ENCODE measurements around the gene LHFPL2.
A peak's percentile ranks its signal among the peaks of the same experiment; 100 is the strongest.
"Not testable (repeated sequence)": the region's sequence is repeated elsewhere in the genome, so short reads cannot be mapped to it uniquely, and the experiment has no call there.

Gene LHFPL2

DNA sequence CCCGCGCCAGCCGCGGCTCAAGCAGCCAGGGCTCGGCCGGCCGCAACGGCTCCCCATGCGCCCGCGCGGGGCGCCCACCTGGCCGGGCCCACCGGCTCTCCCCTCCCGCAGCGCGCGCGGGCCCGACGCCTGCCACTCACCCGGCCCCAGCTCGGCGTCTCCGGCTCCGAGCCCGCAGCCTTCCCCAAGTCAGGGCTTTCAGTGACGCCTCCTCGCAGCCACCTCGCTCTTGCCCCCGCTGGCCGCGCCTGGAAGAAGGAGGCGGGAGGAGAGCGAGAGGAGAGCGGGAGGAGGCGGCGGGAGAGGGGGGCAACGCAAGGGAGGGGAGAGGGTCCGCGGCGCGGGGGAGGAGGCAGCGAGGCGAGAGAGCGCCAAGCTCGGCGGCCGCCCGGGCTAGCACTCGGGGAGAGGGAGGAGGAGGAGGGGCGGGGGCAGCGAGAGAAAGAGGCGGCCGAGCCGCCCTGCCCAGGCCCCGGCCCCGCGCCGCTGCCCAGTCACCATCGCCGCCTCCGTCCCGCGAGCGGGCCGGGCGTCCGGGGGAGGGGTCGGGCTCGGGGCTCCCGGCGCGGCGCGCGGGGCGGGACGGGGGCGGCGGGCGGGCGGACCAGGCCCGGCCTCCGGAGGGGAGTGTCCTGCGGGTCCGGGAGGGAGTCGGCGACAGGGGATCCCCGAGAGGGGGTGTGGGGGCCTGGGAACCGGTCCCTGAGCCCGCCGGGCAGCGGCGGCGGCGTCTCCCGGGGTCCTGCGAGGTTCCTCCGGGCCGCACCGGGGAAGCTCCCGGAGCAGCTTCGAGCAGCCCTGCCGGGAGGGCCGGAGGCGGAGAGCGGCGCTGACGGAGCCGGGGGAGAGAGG, at the start of gene LHFPL2:
Gene LHFPL2, minus strand, starts transcription at position 414 of the 852 bp plus-strand sequence. CDS start 138,559 bp downstream, outside the sequence.
- peak; percentile 95 for DNase-seq

DNA sequence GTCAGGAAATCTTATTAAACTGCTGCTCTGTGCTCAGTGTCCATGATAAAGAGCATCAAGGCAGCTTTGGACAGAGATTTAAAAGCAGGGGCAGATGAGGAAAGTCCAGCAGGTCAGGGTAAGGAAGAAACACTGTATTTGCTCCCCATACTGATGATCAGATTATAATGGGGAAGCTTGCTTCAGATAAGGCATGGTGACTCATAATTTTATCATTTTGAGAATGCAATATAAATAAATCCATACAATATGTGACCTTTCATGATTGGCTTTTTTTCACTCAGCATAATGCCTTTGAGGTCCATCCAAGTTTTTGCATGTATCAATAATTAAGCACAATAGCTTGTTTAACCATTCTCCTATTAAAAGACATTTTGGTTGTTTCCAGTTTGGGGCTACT, 48.1 kb upstream of the LHFPL2 start:
- DNase-seq = no peak

DNA sequence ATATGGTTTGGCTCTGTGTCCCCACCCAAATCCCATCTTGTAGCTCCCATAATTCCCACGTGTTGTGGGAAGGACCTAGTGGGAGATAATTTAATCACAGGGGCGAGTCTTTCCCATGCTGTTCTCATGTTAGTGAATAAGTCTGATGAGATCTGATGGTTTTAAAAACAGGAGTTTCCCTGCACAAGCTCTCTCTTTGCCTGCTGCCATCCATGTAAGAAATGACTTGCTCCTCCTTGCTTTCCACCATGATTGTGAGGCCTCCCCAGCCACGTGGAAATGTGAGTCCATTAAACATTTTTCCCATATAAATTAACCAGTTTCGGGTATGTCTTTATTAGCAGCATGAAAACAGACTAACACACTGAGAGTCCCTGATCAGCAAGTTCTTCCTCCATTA, 47.5 kb upstream of the LHFPL2 start:
- not testable (repeated sequence) for DNase-seq

DNA sequence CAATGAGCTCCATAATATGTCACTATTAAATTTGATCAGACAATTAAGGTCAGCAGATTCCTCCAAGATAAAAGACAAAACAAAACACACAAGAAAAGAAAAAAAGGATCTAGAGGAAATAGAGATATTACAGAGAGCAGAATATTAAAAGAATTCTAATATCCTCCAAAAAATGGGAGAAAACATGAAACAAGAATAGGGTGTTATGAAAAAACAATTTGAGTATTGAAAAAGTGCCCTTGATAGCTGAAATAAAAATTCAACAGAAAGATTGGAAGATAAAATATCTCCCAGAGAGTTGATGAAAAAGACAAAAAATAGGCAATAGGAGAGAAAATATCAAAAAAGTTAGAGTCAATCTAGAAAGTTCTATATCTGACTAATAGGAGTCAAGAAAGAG, 44.8 kb upstream of the LHFPL2 start:
- DNase-seq = no peak

DNA sequence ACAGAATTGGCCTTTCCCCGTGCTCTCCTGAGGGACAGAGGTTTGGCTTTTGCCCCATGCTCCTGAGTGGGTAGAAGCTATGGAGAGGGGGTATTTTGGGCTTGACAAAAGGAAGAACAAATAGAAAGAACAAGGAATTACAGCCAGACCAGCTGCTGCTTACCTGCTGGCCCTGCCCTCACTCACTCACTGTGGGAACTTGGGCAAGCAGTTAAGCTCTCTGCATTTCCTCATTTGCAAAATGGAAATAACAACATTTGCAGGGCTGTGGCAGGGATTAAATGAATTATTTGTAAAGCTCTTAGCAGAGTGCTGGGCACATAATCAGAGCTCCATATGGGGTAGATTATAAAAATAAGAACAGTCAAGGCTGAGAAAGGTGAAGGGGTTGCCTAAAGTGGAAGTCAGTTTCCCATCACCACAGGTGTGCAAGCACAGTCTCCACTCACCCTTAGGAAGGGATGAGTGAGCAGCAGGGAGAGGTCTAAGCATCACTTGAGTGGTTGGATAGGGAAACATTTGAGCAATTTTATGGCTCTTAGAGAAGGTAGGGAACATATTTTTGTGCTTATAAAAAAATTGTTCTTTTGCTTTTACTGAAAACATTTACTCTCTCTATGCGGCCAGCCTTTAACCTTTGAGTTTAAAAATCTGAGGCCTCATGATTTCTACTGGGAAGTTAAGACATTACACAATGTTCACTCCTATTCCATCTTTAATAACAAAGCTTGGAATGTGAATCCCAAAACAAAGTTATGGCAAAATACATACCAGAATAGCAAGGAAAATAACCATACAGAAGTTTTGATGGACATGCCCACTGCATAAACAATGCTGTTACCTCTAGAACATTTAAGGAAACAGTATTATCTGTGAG, 42.8 kb upstream of the LHFPL2 start:
- DNase-seq = no peak

- no peak for DNase-seq
Measured at GRCh38 chr5:78690253-78690972, 41.8 kb upstream of the LHFPL2 start.

GRCh38 chr5:78689540-78690252, 41.1 kb upstream of the LHFPL2 start:
- no peak for DNase-seq

DNA sequence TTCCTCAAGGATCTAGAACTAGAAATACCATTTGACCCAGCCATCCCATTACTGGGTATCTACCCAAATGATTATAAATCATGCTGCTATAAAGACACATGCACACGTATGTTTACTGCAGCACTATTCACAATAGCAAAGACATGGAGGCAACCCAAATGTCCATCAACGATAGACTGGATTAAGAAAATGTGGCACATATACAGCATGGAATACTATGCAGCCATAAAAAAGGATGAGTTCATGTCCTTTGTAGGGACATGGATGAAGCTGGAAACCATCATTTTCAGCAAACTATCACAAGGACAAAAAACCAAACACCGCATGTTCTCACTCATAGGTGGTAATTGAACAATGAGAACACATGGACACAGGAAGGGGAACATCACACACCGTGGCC, 38.9 kb upstream of the LHFPL2 start:
- DNase-seq = not testable (repeated sequence)

DNA sequence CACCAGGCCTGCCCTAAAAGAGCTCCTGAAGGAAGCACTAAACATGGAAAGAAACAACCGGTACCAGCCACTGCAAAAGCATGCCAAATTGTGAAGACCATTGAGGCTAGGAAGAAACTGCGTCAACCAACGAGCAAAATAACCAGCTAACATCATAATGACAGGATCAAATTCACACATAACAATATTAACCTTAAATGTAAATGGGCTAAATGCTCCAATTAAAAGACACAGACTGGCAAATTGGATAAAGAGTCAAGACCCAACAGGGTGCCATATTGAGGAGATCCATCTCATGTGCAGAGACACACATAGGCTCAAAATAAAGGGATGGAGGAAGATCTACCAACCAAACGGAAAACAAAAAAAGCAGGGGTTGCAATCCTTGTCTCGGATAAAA, 35.3 kb upstream of the LHFPL2 start:
- DNase-seq = not testable (repeated sequence)

GRCh38 chr5:78679905-78680304, 31.3 kb upstream of the LHFPL2 start:
- DNase-seq = no peak

DNA sequence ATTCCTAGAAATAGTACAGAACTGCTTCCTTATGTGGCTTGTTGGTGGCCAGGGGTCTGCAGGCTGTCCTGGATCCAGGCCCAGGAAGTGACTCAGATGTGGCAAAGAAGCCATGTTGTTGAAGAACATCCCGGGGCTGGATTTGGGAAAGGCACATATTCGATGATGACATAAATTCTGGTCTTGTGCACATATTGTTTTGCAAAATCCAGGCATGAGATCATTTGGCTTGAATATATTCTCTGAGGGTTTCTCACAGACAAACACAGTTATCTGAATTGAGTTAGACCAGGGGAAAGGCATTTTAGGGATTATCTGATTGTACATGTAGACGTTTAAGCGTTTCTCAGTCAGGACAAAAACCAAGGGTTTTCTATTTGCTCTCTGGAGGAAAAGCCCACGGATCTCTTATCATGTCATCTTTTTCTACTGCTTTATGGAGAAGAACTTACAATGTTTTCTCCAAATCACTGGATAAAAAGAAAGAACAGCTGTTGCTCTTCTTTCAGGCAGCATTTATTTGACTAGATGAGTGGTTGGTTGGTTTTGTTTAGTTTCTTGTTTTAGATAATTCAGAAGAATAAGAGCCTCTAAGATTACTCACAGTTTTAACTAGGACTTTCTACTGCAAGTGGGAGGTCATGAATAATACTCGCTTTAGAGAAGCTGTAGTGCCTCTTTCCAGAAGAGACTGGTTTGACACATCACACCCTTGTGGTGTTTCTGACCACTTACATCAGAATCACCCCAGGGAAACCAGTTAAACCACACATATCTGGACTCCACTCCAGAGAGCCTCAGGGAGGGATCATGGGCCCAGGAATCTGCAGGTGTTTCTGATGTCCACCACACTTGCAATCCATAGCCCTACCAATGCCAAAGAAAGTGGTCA, 29.5 kb upstream of the LHFPL2 start:
- peak; percentile 83 for DNase-seq

DNA sequence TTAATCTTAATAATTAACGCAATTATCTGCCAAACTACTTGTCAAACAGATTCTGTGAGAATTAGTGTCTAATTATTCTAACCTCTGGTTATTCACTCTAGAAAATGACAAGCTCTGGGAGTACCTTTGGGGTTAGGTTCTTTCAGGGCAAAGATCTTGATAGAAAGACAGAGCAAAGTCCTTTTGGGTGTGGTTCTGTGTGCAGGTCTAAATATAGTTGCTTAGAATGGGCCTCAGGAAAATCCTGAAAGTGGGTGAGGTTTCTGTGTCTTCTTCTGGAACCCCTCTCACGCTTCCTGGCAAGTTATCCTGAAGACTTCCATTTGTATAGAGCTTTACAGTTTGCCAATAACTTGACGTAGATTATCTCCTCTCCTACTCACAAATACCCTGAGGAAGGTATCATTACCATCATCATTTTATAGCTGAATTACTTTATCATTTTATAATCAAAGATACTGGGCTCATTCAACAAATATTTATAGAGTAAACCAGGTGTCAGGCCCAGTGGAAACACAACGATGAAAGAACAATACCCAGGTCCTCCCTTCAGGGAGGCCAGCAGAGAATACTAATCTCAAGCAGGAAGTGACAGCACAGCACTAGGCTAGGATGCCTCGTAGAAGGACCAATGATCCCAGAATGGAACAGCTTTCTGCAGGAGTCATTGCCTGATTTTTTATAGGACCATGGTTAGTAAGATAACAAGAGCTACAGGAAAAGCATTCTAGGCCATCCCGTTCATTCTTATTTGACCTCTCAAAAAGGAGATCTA, 27.6 kb upstream of the LHFPL2 start:
- no peak for DNase-seq

- DNase-seq = not testable (repeated sequence)
Measured at GRCh38 chr5:78673827-78674226, 25.3 kb upstream of the LHFPL2 start.

- no peak for DNase-seq
Measured at GRCh38 chr5:78672154-78672553, 23.6 kb upstream of the LHFPL2 start.

- DNase-seq = peak; percentile 38
Measured at GRCh38 chr5:78671609-78672008, 23.0 kb upstream of the LHFPL2 start.

DNA sequence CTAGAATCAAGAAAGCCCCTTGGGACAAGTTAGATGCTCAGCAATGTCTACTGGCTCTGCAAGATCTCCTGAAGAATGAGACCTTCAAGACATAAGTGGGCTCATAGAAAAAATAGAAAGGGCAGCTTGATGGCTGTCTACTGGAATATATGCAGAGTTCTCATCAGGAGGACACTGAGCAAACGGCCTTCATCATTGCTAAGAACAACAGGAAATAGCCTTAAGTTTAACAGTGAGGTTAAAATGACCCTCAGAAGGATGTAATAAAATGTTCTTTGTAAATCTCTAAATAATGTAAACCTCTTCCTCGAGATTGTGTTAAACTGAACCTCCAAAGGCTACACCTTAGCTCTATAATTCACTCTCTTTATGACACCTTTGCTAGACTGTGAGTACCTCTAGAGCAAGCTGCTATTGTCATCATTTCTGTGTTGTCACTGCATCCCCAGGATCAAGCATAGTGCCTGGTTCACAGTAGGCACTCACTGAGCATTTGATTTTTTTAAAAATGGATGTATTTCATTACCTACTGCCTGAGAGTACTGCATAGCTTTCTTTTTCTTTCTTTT, 22.2 kb upstream of the LHFPL2 start:
- no peak for DNase-seq

- no peak for DNase-seq
Measured at GRCh38 chr5:78669331-78669730, 20.8 kb upstream of the LHFPL2 start.

DNA sequence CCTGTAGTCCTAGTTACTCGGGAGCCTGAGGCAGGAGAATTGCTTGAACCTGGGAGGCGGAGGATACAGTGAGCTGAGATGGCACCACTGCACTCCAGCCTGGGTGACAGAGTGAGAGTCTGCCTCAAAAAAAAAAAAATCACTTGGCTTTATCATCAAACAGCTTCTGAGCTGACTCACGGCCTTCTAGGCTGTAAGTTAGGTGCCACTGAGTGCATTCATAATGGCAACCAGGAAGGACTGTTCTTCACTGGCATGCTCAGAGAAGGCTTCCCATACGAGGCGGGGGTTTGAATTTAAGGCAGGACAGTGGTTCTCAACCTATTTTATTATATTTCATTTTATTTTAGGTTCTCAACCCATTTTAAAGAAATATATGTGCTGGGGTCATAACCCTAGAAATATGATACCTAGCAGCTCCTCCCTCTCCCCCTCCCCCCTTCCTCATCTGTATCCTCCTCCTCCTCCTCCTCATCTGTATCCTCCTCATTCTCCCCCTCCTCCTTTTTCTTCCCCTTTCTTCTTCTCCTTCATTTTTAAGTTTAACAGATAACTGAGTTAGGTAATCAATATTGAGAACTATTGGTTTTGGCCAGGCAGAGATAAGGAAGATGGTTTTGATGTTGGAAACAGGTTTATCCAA, 19.0 kb upstream of the LHFPL2 start:
- no peak for DNase-seq

DNA sequence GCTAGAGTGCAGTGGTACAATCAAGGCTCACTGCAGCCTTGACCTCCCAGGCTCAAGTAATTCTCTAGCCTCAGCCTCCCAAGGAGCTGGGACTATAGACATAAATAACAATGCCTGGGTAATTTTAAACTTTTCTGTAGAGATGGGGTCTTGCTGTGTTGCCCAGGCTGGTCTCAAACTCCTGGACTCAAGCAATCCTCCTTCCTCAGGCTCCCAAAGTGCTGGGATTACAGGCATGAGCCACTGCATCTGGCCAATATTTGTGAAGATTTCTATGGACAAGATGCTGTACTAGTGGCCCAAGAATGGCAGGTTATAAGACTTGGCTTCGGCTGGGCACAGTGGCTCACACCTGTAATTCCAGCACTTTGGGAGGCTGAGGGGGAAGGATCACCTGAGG, 18.4 kb upstream of the LHFPL2 start:
- not testable (repeated sequence) for DNase-seq

GRCh38 chr5:78666041-78666444, 17.5 kb upstream of the LHFPL2 start:
- DNase-seq = peak; percentile 41
